Right lung (tissue), 5 donors: Measurements from ENCODE around the gene STUB1. TPM values are rescaled to one million over a fixed set of nuclear protein-coding genes. Genes with fewer than 3 reads are reported as not detected.

ENCODE experiments used
- DNase-seq, 2 donors: peaks; one replicate each; pipeline ENCODE4 v3.0.0-alpha.2; 2013
- polyA plus RNA-seq, 5 donors: library from polyadenylated mRNA; unstranded; fragments of 120-200 nt; gene quantifications; one replicate each; pipeline versions ENCODE4 v1.2.1 to v1.2.3, GENCODE V29; 2013; ENCODE audit warnings: inconsistent platforms in 1 of 5, low replicate concordance in 1 of 5; ENCODE audit not compliant: insufficient read length in 5 of 5, insufficient read depth in 1 of 5

The STUB1 gene
- polyA plus RNA-seq, 5 donors, result 83.8 to 142 (median 96.2) TPM

- no peak for DNase-seq
Measured at GRCh38 chr16:661184-661821, 18.9 kb upstream of the STUB1 start.

- DNase-seq, result no peak
Measured at GRCh38 chr16:662095-662494, 18.1 kb upstream of the STUB1 start.

- no peak for DNase-seq
Measured at GRCh38 chr16:662597-662996, 17.6 kb upstream of the STUB1 start.

GRCh38 chr16:666572-666971 lies 13.6 kb upstream of the STUB1 start:
- DNase-seq, result no peak

- no peak for DNase-seq
Measured at GRCh38 chr16:667113-667779, 13.0 kb upstream of the STUB1 start.

GRCh38 chr16:667780-668518 lies 12.3 kb upstream of the STUB1 start, which contains the start of gene RHOT2:
Gene RHOT2 (plus strand): TSS chr16:668132. CDS start chr16:668200, 68 bp downstream.
- DNase-seq, result peak; percentile 87 to 89

- DNase-seq, result no peak
Measured at GRCh38 chr16:668519-669171, 11.6 kb upstream of the STUB1 start.

- DNase-seq, result no peak
Measured at GRCh38 chr16:669666-670065, 10.5 kb upstream of the STUB1 start.

GRCh38 chr16:670485-671352 lies 9.5 kb upstream of the STUB1 start:
- no peak for DNase-seq

GRCh38 chr16:671353-672131 lies 8.7 kb upstream of the STUB1 start:
- DNase-seq, result no peak

- DNase-seq, result no peak
Measured at GRCh38 chr16:672371-672770, 7.8 kb upstream of the STUB1 start.

GRCh38 chr16:672851-673250 lies 7.4 kb upstream of the STUB1 start:
- DNase-seq, result no peak

GRCh38 chr16:673399-673991 lies 6.7 kb upstream of the STUB1 start:
- DNase-seq, result no peak

- no peak for DNase-seq
Measured at GRCh38 chr16:674214-674881, 5.9 kb upstream of the STUB1 start.

GRCh38 chr16:674968-675883 lies 5.0 kb upstream of the STUB1 start, which contains the start of gene RHBDL1:
Gene RHBDL1 (plus strand): TSS chr16:675671. CDS start chr16:675791, 120 bp downstream.
- no peak for DNase-seq

- no peak for DNase-seq
Measured at GRCh38 chr16:675884-676564, 4.2 kb upstream of the STUB1 start.

GRCh38 chr16:676565-676902 lies 3.7 kb upstream of the STUB1 start:
- DNase-seq, result no peak

- DNase-seq, result no peak
Measured at GRCh38 chr16:676913-677312, 3.3 kb upstream of the STUB1 start.
